ENCODE results near the gene C1orf21.

C1orf21 gene

DNA sequence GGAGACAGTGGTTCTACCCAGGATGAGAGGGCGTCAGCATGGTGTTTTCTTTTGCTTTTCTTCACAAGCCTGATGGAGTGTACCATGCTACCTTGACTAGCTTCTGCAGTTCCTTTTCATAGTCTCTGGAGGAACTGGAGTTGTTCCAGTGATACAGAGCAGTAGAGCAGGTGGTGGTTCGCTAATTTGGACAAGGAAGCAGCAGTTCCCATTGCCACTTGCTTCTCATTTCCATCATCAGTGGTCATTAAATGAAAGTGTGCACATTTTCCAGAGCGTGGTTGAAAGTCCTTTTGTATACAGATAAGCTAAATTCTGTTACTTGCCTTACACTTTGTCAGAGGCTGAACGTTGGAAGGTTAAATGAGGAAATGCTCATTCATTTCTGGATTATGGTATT, 182.3 kb downstream of the C1orf21 start:
- no peak overlapping the region for H3K18ac ChIP-seq (ENCODE audit: low read length)
- no peak overlapping the region for H4K91ac ChIP-seq (ENCODE audit: low read depth, low read length)
- H3K4me3 ChIP-seq (ENCODE audit: low read depth, low read length): no peak overlapping the region
- no peak overlapping the region for H2BK12ac ChIP-seq (ENCODE audit: low read length)
- DNase-seq: no peak
- H3K9ac ChIP-seq (ENCODE audit: low read length): no peak overlapping the region
- no peak overlapping the region for H4K12ac ChIP-seq (ENCODE audit: low read depth, low read length)
- no peak overlapping the region for H3K27ac ChIP-seq (ENCODE audit: low read depth, low read length)
- H2BK120ac ChIP-seq (ENCODE audit: insufficient read depth, low read length, poor library complexity): no peak overlapping the region
- no peak overlapping the region for H4K8ac ChIP-seq (ENCODE audit: low read depth, low read length)
- H2AFZ ChIP-seq (ENCODE audit: insufficient read depth, low read length, poor library complexity): no peak overlapping the region
- no peak overlapping the region for H2BK5ac ChIP-seq (ENCODE audit: low read depth, low read length, poor library complexity)
- peaks cover 5% of the 10 kb centered on the region for H3K79me2 ChIP-seq (ENCODE audit: control insufficient read depth, insufficient read depth, low read length, poor library complexity)
- WGBS (ENCODE audit: extremely low coverage, insufficient coverage, insufficient read length): no CpG with 5 or more reads among the region's 4 CpGs
- H3K4me2 ChIP-seq (ENCODE audit: low read length): no peak overlapping the region
- no peak overlapping the region for H3K23ac ChIP-seq (ENCODE audit: low read length)
- H3K4me1 ChIP-seq (ENCODE audit: control insufficient read depth in 1 of 2, insufficient read depth in 2 of 2, low read length in 2 of 2): peaks cover 15 to 19% of the 10 kb centered on the region in 2 experiments
- H3K79me1 ChIP-seq (ENCODE audit: low read length): no peaks in the 10 kb centered on the region
- H3K9me3 ChIP-seq (ENCODE audit: insufficient read depth, low read depth, low read length): no peaks in the 10 kb centered on the region
- no peak overlapping the region for H3K14ac ChIP-seq (ENCODE audit: low read length)
- H3K27me3 ChIP-seq (ENCODE audit: insufficient read depth, low read length): no peaks in the 10 kb centered on the region
- no peak overlapping the region for H2AK5ac ChIP-seq (ENCODE audit: low read length)
- H3K36me3 ChIP-seq (ENCODE audit: control insufficient read depth in 1 of 2, insufficient read depth in 2 of 2, low read length in 2 of 2): no peaks in the 10 kb centered on the region
- H3K4ac ChIP-seq (ENCODE audit: low read depth, low read length): no peak overlapping the region

DNA sequence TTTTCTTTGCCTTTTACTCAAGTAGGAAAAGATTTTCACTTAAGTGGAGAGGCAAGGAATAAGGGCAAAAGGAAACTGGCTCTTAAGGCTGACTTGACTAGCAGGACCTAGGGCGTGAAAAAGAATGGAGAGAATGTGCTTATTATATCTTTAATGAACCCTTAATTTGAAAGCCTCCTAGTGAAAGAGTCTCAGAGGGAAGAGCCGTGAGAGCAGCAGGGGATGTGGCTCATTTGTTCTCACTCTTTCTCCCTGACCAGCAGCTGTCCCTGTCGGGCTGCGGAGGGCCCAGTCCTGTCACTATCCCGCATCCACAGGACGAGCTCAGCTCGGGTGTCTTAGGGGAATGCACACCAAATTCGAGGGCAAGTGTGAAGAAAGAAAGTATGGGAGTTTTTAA, 187.8 kb downstream of the C1orf21 start:
- H3K4me2 ChIP-seq (ENCODE audit: low read length): no peak overlapping the region
- no peak overlapping the region for H4K91ac ChIP-seq (ENCODE audit: low read depth, low read length)
- H3K4me3 ChIP-seq (ENCODE audit: low read depth, low read length): no peak overlapping the region
- no peaks in the 10 kb centered on the region for H3K79me2 ChIP-seq (ENCODE audit: control insufficient read depth, insufficient read depth, low read length, poor library complexity)
- no peaks in the 10 kb centered on the region for H3K9me3 ChIP-seq (ENCODE audit: insufficient read depth, low read depth, low read length)
- no CpG with 5 or more reads among the region's 8 CpGs for WGBS (ENCODE audit: extremely low coverage, insufficient coverage, insufficient read length)
- no peaks in the 10 kb centered on the region for H3K27me3 ChIP-seq (ENCODE audit: insufficient read depth, low read length)
- no peaks in the 10 kb centered on the region for H3K4me1 ChIP-seq (ENCODE audit: control insufficient read depth in 1 of 2, insufficient read depth in 2 of 2, low read length in 2 of 2)
- no peak overlapping the region for H4K12ac ChIP-seq (ENCODE audit: low read depth, low read length)
- H3K27ac ChIP-seq (ENCODE audit: low read depth, low read length): no peak overlapping the region
- no peaks in the 10 kb centered on the region for H3K79me1 ChIP-seq (ENCODE audit: low read length)
- DNase-seq: no peak
- no peak overlapping the region for H3K14ac ChIP-seq (ENCODE audit: low read length)
- no peak overlapping the region for H3K23ac ChIP-seq (ENCODE audit: low read length)
- H3K36me3 ChIP-seq (ENCODE audit: control insufficient read depth in 1 of 2, insufficient read depth in 2 of 2, low read length in 2 of 2): peaks cover 0 to 2% of the 10 kb centered on the region in 2 experiments
- H3K9ac ChIP-seq (ENCODE audit: low read length): no peak overlapping the region
- H2BK120ac ChIP-seq (ENCODE audit: insufficient read depth, low read length, poor library complexity): no peak overlapping the region
- H2AFZ ChIP-seq (ENCODE audit: insufficient read depth, low read length, poor library complexity): no peak overlapping the region
- H3K4ac ChIP-seq (ENCODE audit: low read depth, low read length): no peak overlapping the region
- no peak overlapping the region for H4K8ac ChIP-seq (ENCODE audit: low read depth, low read length)
- H2BK12ac ChIP-seq (ENCODE audit: low read length): no peak overlapping the region
- H2AK5ac ChIP-seq (ENCODE audit: low read length): no peak overlapping the region
- no peak overlapping the region for H2BK5ac ChIP-seq (ENCODE audit: low read depth, low read length, poor library complexity)
- H3K18ac ChIP-seq (ENCODE audit: low read length): no peak overlapping the region

DNA sequence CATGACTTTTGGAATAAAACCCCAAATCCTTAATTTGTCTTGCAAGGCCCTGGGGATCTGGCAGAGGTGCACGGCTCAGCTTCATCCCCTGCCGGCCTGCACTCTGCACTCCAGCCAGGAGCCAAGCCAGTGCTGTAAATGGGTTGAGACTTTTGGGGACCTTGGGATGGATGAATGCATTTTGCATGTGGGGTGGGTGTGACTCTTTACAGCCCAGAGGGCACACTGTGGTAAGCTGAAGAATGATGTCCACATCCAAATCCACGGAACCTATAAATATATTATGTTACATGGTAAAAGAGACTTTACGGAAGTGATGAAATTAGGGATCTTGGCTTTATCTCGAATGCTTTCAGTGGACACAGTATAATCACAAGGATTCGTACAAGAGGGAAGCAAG, 190.0 kb downstream of the C1orf21 start:
- Histone ChIP-seq H2BK12ac (ENCODE audit: low read length) (no peak overlapping the region), H3K36me3 (ENCODE audit: control insufficient read depth in 1 of 2, insufficient read depth in 2 of 2, low read length in 2 of 2) (peaks cover 0 to 2% of the 10 kb centered on the region in 2 experiments), H2BK120ac (ENCODE audit: insufficient read depth, low read length, poor library complexity) (no peak overlapping the region), H3K9ac (ENCODE audit: low read length) (no peak overlapping the region), H3K79me1 (ENCODE audit: low read length) (no peaks in the 10 kb centered on the region), H3K27me3 (ENCODE audit: insufficient read depth, low read length) (no peaks in the 10 kb centered on the region), H3K79me2 (ENCODE audit: control insufficient read depth, insufficient read depth, low read length, poor library complexity) (no peaks in the 10 kb centered on the region), H2BK5ac (ENCODE audit: low read depth, low read length, poor library complexity) (no peak overlapping the region), H4K12ac (ENCODE audit: low read depth, low read length) (no peak overlapping the region), H3K14ac (ENCODE audit: low read length) (no peak overlapping the region), H3K4me3 (ENCODE audit: low read depth, low read length) (no peak overlapping the region), H3K18ac (ENCODE audit: low read length) (no peak overlapping the region), H3K23ac (ENCODE audit: low read length) (no peak overlapping the region), H2AFZ (ENCODE audit: insufficient read depth, low read length, poor library complexity) (no peak overlapping the region), H3K9me3 (ENCODE audit: insufficient read depth, low read depth, low read length) (no peaks in the 10 kb centered on the region), H3K4me2 (ENCODE audit: low read length) (no peak overlapping the region), H3K4me1 (ENCODE audit: control insufficient read depth in 1 of 2, insufficient read depth in 2 of 2, low read length in 2 of 2) (no peaks in the 10 kb centered on the region), H3K27ac (ENCODE audit: low read depth, low read length) (no peak overlapping the region), H3K4ac (ENCODE audit: low read depth, low read length) (no peak overlapping the region), H4K91ac (ENCODE audit: low read depth, low read length) (no peak overlapping the region), H4K8ac (ENCODE audit: low read depth, low read length) (no peak overlapping the region), H2AK5ac (ENCODE audit: low read length) (no peak overlapping the region)
- no peak for DNase-seq
- WGBS (ENCODE audit: extremely low coverage, insufficient coverage, insufficient read length): no CpG with 5 or more reads among the region's 6 CpGs

GRCh38 chr1:184577319-184577718, 190.5 kb downstream of the C1orf21 start:
- Histone ChIP-seq H3K4me2 (ENCODE audit: low read length) (no peak overlapping the region), H3K4me3 (ENCODE audit: low read depth, low read length) (no peak overlapping the region), H3K27me3 (ENCODE audit: insufficient read depth, low read length) (no peaks in the 10 kb centered on the region), H3K18ac (ENCODE audit: low read length) (no peak overlapping the region), H4K12ac (ENCODE audit: low read depth, low read length) (no peak overlapping the region), H3K4me1 (ENCODE audit: control insufficient read depth in 1 of 2, insufficient read depth in 2 of 2, low read length in 2 of 2) (no peaks in the 10 kb centered on the region), H3K9me3 (ENCODE audit: insufficient read depth, low read depth, low read length) (no peaks in the 10 kb centered on the region), H3K23ac (ENCODE audit: low read length) (no peak overlapping the region), H2AFZ (ENCODE audit: insufficient read depth, low read length, poor library complexity) (no peak overlapping the region), H3K27ac (ENCODE audit: low read depth, low read length) (no peak overlapping the region), H3K79me2 (ENCODE audit: control insufficient read depth, insufficient read depth, low read length, poor library complexity) (no peaks in the 10 kb centered on the region), H3K79me1 (ENCODE audit: low read length) (no peaks in the 10 kb centered on the region), H3K9ac (ENCODE audit: low read length) (no peak overlapping the region), H2BK12ac (ENCODE audit: low read length) (no peak overlapping the region), H4K91ac (ENCODE audit: low read depth, low read length) (no peak overlapping the region), H4K8ac (ENCODE audit: low read depth, low read length) (no peak overlapping the region), H2AK5ac (ENCODE audit: low read length) (no peak overlapping the region), H3K4ac (ENCODE audit: low read depth, low read length) (no peak overlapping the region), H3K14ac (ENCODE audit: low read length) (no peak overlapping the region), H2BK120ac (ENCODE audit: insufficient read depth, low read length, poor library complexity) (no peak overlapping the region), H2BK5ac (ENCODE audit: low read depth, low read length, poor library complexity) (no peak overlapping the region), H3K36me3 (ENCODE audit: control insufficient read depth in 1 of 2, insufficient read depth in 2 of 2, low read length in 2 of 2) (peaks cover 0 to 2% of the 10 kb centered on the region in 2 experiments)
- no CpG with 5 or more reads among the region's 6 CpGs for WGBS (ENCODE audit: extremely low coverage, insufficient coverage, insufficient read length)
- DNase-seq: no peak

Data from trophoblast cell (in vitro differentiated cells and primary cell).